Measurements from ENCODE around the gene HDGF.

GRCh38 chr1:156696755-156697154 is 54.7 kb downstream of the HDGF start:
- TF ChIP-seq CTCF (IDR thresholded peaks at IDR 0.05; ENCODE audit: low read length) (no peak), EZH2 (IDR thresholded peaks at IDR 0.05; ENCODE audit: borderline replicate concordance, low read length) (no peak)
